ENCODE data around the gene TTC21A.
"Not testable (repeated sequence)": the region's sequence is repeated elsewhere in the genome, so short reads cannot be mapped to it uniquely, and the experiment has no call there.

Gene TTC21A, protein sequence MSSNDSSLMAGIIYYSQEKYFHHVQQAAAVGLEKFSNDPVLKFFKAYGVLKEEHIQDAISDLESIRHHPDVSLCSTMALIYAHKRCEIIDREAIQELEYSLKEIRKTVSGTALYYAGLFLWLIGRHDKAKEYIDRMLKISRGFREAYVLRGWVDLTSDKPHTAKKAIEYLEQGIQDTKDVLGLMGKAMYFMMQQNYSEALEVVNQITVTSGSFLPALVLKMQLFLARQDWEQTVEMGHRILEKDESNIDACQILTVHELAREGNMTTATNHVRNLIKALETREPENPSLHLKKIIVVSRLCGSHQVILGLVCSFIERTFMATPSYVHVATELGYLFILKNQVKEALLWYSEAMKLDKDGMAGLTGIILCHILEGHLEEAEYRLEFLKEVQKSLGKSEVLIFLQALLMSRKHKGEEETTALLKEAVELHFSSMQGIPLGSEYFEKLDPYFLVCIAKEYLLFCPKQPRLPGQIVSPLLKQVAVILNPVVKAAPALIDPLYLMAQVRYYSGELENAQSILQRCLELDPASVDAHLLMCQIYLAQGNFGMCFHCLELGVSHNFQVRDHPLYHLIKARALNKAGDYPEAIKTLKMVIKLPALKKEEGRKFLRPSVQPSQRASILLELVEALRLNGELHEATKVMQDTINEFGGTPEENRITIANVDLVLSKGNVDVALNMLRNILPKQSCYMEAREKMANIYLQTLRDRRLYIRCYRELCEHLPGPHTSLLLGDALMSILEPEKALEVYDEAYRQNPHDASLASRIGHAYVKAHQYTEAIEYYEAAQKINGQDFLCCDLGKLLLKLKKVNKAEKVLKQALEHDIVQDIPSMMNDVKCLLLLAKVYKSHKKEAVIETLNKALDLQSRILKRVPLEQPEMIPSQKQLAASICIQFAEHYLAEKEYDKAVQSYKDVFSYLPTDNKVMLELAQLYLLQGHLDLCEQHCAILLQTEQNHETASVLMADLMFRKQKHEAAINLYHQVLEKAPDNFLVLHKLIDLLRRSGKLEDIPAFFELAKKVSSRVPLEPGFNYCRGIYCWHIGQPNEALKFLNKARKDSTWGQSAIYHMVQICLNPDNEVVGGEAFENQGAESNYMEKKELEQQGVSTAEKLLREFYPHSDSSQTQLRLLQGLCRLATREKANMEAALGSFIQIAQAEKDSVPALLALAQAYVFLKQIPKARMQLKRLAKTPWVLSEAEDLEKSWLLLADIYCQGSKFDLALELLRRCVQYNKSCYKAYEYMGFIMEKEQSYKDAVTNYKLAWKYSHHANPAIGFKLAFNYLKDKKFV (N-terminal part only)

DNA sequence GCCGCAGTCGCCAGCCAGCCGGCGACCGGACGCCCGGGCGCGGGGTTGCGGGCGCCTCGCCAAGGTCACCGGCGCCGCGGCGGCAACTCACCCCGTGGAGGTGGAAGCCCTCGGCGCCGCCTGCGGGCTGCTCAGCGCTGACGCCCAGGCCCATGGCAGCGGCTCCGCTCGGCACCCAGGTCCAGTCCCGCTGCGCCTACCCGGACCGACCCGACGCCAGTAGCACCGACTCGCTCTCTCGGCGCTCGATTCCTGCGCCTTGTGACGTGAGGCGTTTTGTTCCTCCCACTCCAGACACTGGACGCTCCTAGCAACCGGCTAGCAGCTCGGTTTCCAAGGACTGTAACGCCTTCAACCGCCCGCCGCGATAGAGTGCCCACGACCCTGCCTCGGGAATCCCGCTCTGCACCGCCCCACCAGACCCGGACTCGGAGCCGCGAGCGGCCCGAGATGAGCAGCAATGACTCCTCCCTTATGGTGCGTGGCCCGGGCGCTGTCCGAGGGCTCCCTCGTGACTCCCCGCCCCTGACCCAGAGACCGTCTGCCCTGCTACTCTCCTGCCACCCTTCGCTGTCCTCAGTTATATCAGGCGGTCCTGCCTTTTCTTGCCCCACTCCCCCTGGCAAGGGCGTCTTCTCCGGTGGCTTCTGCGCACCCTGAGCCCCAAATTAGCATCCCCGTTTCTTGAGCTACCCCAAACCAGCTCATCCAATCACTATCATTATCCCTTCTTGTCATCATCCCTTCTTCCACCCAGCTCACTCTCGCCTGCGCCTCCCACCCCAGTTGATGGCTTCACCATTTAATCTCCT is at the start of gene TTC21A, which contains the start of gene GORASP1:
Gene TTC21A, plus strand, starts transcription at position 293 of the 812 bp plus-strand sequence. Its CDS starts 158 bp downstream, at position 451.
Gene GORASP1, minus strand, starts transcription at position 240 of the 812 bp plus-strand sequence. Its CDS starts 86 bp downstream, at position 154.
- DNase-seq (ENCODE audit: extremely low spot score, insufficient read length, low read depth) (peak; percentile 68), FAIRE-seq (peak; percentile 78)

DNA sequence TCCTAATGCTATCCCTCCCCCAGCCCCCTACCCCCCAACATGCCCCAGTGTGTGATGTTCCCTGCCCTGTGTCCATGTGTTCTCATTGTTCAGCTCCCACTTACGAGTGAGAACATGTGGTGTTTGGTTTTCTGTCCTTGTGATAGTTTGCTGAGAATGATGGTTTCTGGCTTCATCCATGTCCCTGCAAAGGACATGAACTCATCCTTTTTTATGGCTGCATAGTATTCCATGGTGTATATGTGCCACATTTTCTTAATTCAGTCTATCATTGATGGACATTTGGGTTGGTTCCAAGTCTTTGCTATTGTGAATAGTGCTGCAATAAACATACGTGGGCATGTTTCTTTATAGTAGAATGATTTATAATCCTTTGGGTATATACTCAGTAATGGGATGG is 46.3 kb upstream of the TTC21A start:
- FAIRE-seq; DNase-seq (ENCODE audit: extremely low spot score, insufficient read length, low read depth): not testable (repeated sequence)

DNA sequence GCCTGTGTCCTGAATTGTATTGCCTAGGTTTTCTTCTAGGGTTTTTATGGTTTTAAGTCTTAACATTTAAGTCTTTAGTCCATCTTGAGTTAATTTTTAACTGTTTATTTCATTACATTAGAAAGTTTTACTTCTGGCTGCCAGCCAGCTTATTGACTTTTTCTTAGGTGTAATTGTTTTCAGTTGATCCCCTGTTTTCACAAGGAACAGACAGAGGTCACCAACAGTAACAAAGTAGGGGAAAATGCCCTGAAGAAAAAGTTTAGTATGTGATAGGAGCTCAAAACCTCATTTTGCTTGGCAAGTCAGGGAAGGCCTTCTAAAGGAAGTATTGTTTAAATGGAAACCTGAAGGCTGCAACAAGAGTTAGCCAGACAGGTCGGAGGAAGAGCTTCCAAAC is 45.3 kb upstream of the TTC21A start:
- no peak for DNase-seq (ENCODE audit: extremely low spot score, insufficient read length, low read depth)
- no peak for FAIRE-seq

DNA sequence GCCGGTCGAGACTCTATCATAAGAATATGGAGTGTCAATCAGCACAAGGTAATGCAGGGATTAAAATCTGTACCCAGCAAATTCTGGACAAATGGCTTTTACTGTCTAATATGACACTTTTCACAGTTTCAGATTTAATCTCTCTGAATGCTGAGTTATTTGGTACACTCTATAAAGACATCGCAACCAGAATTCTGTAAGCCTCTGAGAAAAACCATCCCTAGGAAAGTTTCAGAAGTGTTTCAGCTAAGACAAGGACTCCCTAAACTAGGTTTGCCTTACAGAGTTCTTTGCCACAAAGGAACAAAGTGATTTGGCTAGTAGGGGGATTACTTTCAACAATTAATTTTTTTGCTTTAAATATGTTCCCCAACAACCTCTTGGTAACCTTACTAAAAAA is 44.3 kb upstream of the TTC21A start:
- DNase-seq (ENCODE audit: extremely low spot score, insufficient read length, low read depth), result no peak
- FAIRE-seq, result no peak

DNA sequence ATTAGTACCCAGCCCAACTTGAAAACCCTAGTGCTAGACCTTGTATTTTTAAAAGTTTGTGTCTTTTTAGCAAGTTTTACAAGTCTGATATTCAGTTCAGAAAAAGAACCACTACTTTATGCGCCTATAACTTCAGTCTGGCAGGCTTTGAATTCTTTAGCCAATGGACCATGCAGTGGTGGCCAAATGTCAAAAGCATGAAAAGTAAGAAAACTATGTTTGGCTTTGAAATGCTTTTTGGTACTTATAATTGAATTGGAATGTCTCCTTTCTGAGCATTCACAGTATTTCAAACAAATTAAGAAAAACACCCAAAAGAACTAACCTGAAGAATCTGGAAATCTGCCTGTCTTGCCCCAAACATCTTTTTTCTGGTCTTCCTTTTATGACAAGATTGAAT is 42.8 kb upstream of the TTC21A start:
- FAIRE-seq (no peak), DNase-seq (ENCODE audit: extremely low spot score, insufficient read length, low read depth) (no peak)

DNA sequence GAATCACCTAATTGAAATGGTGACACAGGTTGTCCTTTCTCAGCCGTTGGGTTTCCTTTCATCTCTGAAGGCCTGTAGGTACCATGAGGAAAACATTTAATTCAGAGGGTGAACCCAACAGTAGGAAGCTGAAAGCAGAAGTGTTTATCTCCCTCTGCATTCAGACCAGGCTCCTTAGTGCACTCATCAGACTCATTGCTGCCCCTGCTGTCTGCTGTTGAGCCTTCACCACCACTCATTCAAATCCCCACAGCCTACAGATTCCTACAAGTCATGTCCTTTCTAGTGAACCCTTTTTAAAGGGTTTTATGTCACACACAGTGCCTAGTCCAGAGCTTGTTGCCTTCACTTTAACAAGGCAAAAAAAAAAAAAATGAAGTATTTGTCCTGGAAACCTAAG is 42.3 kb upstream of the TTC21A start:
- no peak for DNase-seq (ENCODE audit: extremely low spot score, insufficient read length, low read depth)
- peak; percentile 84 for FAIRE-seq

DNA sequence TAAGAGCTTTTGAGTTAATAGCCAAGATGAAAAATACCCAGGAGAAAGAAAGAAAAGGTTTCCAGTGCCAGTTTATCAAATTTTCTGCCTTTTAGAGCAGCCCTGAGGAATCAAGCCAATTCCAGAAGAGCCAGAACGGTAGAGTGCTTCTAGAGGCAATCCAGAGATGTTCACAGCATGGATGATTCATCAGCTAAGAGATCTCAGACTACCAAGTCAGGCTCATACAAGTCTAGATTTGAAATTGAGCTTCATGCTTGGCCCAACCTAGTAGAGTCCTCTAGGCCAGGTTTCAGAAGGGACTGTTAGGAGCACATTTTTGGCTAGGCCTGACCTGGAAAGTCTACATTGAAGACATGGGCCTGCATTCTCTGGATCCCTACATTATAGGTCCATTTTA is 40.2 kb upstream of the TTC21A start:
- no peak for FAIRE-seq
- DNase-seq (ENCODE audit: extremely low spot score, insufficient read length, low read depth), result no peak

DNA sequence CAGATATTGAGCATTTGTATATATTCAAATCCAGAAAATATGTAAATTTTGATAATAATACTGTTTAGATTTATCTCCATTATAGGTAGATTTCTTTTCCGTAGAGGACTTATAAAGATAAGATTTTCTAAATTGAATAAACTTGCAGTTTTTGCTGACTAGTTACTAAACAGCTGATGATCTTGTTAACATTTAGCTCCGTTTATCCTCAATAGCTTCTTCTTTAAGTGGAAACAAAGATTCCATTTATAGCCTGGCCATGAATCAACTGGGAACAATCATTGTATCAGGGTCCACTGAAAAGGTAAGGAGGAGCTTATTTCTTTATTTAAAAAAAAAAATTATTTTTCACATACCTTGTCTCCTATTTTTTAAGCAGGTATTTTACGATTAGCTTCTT is 38.9 kb upstream of the TTC21A start:
- FAIRE-seq, result no peak
- no peak for DNase-seq (ENCODE audit: extremely low spot score, insufficient read length, low read depth)

DNA sequence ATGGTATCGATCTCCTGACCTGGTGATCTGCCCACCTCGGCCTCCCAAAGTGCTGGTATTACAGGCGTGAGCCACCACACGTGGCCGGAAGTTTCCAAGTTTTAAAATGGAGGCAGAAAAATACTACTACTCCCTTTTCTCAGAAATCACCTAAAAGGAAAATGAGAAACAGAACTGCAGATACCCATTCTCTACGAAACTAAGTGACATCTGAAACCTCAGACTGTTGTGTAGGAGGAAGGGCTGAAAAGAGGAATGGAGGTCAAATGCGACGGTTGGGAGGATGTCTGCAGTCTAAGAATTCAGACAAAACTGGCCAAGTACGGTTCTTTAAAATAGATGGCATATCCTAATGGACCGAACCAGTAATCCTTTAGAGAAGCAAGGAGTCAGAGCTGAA is 31.6 kb upstream of the TTC21A start:
- peak; percentile 73 for FAIRE-seq
- DNase-seq (ENCODE audit: extremely low spot score, insufficient read length, low read depth), result no peak

DNA sequence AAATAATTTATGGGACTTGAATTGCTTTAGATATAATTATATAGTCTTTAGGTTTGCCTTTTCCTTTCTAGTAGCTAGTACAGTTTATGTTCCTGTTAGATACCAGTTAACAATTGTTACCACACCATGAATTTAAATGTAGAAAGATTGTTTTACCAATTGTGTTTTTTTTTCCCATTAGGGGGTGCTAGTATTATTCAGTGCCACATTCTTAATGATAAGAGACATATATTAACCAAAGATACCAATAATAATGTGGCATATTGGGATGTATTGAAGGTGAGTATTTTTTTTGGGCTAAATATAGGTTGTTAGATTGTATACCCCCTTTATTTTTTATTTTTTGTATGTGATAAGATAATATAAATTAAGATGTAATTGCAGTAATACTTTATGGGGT is 27.9 kb upstream of the TTC21A start:
- DNase-seq (ENCODE audit: extremely low spot score, insufficient read length, low read depth) (no peak), FAIRE-seq (no peak)

DNA sequence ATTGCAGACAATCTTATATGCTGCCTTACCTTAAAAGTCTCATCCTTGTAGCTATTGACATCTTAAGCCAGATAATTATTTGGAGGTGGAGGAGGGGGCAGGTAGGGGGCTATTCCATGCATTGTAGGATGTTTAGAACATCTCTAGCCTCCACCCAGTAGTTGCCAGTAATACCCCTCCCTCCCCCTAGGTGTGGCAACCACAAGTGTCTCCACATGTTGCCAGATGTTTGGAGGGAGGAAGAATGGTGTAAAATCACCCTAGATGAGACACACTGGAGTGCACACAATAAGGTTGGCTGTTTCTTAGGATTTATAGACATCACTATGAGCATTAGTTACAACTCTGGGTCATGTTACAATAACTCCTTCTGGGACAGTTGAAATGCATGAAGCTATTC is 27.5 kb upstream of the TTC21A start:
- FAIRE-seq (no peak), DNase-seq (ENCODE audit: extremely low spot score, insufficient read length, low read depth) (no peak)

DNA sequence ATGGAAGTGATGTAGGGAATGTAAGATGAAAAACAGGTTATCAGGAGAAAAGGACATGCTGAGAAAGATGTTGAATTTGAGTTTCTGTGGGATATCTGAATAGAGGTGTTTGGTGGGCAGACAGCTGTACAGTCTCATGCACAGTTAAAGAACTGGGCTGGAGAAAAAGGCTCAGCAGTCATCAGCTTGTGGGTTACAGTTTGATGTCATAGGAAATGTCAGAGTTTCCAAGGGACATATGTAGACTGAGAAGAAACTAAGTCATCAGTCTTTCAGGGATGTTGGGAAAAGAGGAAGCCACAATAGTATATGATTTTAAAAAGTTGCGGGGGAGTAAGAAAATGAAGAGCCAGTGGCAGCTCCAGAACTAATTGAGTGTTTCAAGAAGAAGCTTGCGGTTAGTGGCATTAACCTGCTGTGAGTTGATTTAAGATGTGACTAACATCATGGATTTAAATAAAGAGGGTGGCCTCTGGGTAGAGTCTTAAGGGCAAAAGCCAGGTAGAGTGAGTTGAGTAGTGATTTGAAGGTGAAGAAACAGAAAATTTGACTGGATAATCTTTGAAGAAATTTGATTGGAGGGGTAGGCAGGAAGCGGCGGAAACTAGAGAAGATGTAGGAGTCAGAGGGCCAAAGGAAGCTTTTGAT is 24.7 kb upstream of the TTC21A start:
- DNase-seq (ENCODE audit: extremely low spot score, insufficient read length, low read depth) (no peak), FAIRE-seq (no peak)

DNA sequence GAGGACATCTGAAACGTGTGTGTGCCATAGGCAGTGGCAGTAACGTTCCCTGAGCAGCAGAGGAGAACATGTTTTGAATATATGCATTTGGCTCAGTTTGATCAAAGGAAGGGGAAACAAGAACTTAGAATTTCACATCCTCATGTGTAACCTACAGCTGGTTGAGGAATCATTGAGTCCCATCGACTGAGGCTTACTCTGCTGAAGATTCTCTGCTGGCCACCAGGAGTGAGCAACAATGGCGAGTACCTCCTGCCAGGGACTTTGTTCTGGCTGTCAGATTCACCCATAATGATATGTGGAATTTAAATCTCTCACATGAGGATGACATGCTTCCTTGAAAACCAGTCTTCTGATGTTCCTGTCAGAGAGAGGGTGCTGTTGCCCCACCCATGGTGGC is 21.3 kb upstream of the TTC21A start:
- DNase-seq (ENCODE audit: extremely low spot score, insufficient read length, low read depth) (no peak), FAIRE-seq (no peak)

DNA sequence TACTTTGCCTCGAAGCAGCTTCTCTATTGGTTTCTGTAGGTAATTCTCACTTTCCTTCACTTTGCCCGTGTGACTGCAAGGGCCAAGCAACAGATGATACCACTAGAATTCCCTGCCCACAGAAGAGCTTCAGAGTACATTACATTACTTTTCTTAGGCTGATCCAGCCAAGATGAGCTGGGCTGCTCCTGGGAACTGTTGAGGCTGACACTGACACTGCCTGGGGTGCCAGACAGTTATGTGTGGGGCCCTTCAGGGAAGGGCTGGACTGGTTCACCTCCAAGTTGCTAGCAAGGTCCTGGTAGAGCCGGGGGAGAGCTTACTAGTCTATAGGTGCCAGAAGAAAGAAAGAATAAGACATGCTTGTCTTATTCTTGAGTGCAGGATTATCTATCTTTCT is 19.0 kb upstream of the TTC21A start:
- DNase-seq (ENCODE audit: extremely low spot score, insufficient read length, low read depth), result no peak

DNA sequence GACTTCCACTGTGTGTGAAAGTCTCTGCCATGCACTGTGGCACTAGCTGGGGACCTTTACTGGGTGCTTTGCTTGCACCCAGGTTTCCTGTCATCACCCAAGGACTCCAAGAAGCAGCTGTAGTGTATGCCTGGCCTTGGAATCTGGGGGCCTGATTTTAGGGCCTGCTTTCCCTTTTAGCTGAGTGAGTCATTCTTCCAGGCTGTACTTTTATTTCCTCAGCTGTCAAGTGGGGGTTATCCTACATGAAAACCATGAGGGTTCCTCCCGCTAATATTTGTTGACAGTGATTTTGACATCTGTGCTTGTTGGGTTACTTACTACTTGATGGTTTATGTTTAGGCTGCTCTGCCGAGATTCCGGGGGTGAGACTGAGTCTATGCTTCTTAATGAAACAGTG is 18.6 kb upstream of the TTC21A start:
- FAIRE-seq (no peak), DNase-seq (ENCODE audit: extremely low spot score, insufficient read length, low read depth) (no peak)

More for the DNA sequence above, 19.0 kb upstream of the TTC21A start:
- FAIRE-seq, result no peak

DNA sequence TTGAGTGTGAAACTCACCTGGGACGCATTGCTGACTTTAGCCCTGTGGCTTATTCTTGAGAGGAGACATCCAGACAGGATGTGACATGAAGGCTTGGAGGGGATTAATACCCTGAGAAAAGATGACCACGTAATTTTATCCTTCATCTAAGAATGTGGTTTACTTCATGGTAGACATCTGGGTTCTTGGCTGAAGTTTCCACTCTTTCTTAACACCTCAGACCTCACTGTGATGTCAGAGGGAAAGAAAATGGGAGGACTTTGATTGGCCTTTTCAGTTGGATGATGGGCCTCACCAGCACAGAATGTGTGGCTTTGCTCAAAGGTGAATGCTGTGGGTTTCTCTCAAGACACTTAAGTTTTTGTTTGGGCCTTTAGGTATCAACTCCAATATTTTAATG is 16.6 kb upstream of the TTC21A start:
- DNase-seq (ENCODE audit: extremely low spot score, insufficient read length, low read depth) (no peak), FAIRE-seq (no peak)

DNA sequence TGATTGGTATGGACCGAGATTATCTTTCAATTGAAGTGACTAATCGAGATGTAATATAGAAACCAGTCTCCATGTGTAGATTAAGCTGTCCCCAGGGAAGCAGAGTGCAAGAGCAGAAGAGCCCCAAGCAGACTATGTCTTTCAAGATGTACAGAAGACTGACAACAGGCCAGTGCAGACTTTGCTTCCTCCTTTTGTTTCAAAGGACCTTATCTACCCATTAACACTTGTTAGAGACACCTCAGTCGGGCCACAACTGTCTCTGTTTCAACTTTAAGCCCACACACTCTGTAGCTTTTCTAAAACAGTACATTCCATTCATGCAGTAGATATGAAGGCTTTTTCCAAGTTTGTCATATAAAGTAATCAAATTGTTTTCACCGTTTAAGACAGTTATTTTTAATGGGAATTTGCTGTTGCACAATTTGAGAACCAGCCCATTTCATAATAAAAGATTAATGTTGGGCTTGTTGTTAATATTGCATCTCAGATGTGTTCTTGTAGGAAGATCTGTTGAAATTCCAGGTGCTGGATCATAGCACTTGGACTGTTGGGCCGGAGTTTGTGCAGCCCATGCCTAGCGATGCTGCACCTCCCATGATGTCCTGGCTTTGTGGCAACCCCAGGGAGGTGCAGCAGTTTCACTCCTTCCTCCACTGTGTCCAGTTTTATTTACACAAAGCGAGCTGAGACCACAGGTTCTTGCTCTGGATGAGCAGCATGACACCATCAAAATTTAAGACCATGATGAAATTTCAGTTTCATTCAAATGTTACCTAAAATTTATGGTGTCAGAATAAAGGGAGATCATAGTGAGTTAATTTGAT is 12.4 kb upstream of the TTC21A start:
- no peak for DNase-seq (ENCODE audit: extremely low spot score, insufficient read length, low read depth)
- FAIRE-seq, result no peak

DNA sequence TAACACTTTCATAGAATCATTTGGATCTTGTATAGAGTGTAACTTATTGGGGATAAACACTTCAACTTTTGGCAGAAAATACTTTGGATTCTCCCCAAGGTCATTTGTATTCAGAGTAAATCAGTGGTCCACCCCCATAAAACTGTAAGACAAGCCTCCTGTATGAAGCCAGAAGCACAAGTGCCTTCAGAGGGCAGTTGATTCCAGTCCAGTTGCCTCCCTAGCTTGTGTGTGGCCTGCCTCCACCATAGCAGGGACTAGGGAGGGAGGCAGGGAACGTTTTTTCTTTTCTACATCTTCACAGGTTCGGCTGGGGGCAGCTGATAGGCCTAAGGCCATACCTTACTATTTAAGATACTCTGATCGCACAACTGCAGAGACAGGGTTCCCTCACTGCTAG is 11.7 kb upstream of the TTC21A start:
- FAIRE-seq (no peak), DNase-seq (ENCODE audit: extremely low spot score, insufficient read length, low read depth) (no peak)
